NK-92 (cell line): ENCODE results near the gene ETFA.

Experiments
- DNase-seq: peaks from one replicate; lab custom pipeline; 2025; ENCODE audit not compliant: unreplicated experiment; lab: John Stamatoyannopoulos, UW

Gene ETFA

GRCh38 chr15:76222159-76222558 lies 89.1 kb downstream of the ETFA start:
- no peak for DNase-seq

GRCh38 chr15:76221085-76221767 lies 90.0 kb downstream of the ETFA start:
- DNase-seq, result no peak

GRCh38 chr15:76217882-76218217 lies 93.4 kb downstream of the ETFA start:
- no peak for DNase-seq

- no peak for DNase-seq
Measured at GRCh38 chr15:76217029-76217881, 94.0 kb downstream of the ETFA start.

GRCh38 chr15:76215634-76216033 lies 95.6 kb downstream of the ETFA start:
- DNase-seq, result no peak

- DNase-seq, result no peak
Measured at GRCh38 chr15:76209942-76210341, 101.3 kb downstream of the ETFA start.

- no peak for DNase-seq
Measured at GRCh38 chr15:76209523-76209922, 101.7 kb downstream of the ETFA start.

GRCh38 chr15:76208786-76209424 lies 102.4 kb downstream of the ETFA start:
- no peak for DNase-seq

- DNase-seq, result no peak
Measured at GRCh38 chr15:76208084-76208785, 103.0 kb downstream of the ETFA start.

- DNase-seq, result no peak
Measured at GRCh38 chr15:76206325-76206976, 104.8 kb downstream of the ETFA start.

- no peak for DNase-seq
Measured at GRCh38 chr15:76204916-76205460, 106.3 kb downstream of the ETFA start.

GRCh38 chr15:76204109-76204845 lies 107.0 kb downstream of the ETFA start:
- DNase-seq, result no peak

GRCh38 chr15:76203346-76204108 lies 107.7 kb downstream of the ETFA start:
- no peak for DNase-seq

- no peak for DNase-seq
Measured at GRCh38 chr15:76201536-76202255, 109.6 kb downstream of the ETFA start.

GRCh38 chr15:76200641-76201105 lies 110.6 kb downstream of the ETFA start:
- DNase-seq, result no peak

GRCh38 chr15:76200083-76200465 lies 111.2 kb downstream of the ETFA start:
- no peak for DNase-seq

- DNase-seq, result no peak
Measured at GRCh38 chr15:76199106-76200082, 111.9 kb downstream of the ETFA start.
